Muscle of back (tissue), 11 donors: ENCODE data around the gene PLEKHM3. TPM values are rescaled to one million over a fixed set of nuclear protein-coding genes. Genes with fewer than 3 reads are reported as not detected.

Source experiments
- DNase-seq, 3 donors: peaks; one replicate each; pipeline versions ENCODE4 v3.0.0 to v3.0.0-alpha.2; 2013
- polyA plus RNA-seq, 10 donors: library from polyadenylated mRNA; unstranded; fragments of 120-200 nt; gene quantifications; one replicate each; pipeline ENCODE4 v1.2.1, GENCODE V29; 2013; ENCODE audit not compliant: insufficient read length in 10 of 10

The PLEKHM3 gene
- polyA plus RNA-seq, 10 donors, result 5.3 to 8.9 (median 7.1) TPM

GRCh38 chr2:207863345-207863744 is 162.0 kb downstream of the PLEKHM3 start:
- DNase-seq, result no peak

- DNase-seq, result no peak
Measured at GRCh38 chr2:207861789-207862188, 163.5 kb downstream of the PLEKHM3 start.

- DNase-seq, result no peak
Measured at GRCh38 chr2:207860685-207861084, 164.6 kb downstream of the PLEKHM3 start.

GRCh38 chr2:207855591-207855990 is 169.7 kb downstream of the PLEKHM3 start:
- DNase-seq, result no peak

GRCh38 chr2:207854484-207855440 is 170.6 kb downstream of the PLEKHM3 start:
- peak in 1 of 3 donors; percentile 69 for DNase-seq

GRCh38 chr2:207852791-207853190 is 172.5 kb downstream of the PLEKHM3 start:
- DNase-seq, result no peak

- DNase-seq, result no peak
Measured at GRCh38 chr2:207849443-207849842, 175.9 kb downstream of the PLEKHM3 start.

- no peak for DNase-seq
Measured at GRCh38 chr2:207848545-207848928, 176.8 kb downstream of the PLEKHM3 start.

- DNase-seq, result peak in 2 of 3 donors; percentile 10 to 26
Measured at GRCh38 chr2:207847807-207848544, 177.4 kb downstream of the PLEKHM3 start.

- no peak for DNase-seq
Measured at GRCh38 chr2:207847098-207847806, 178.1 kb downstream of the PLEKHM3 start.

- no peak for DNase-seq
Measured at GRCh38 chr2:207845202-207845864, 180.0 kb downstream of the PLEKHM3 start.

GRCh38 chr2:207844648-207845047 is 180.7 kb downstream of the PLEKHM3 start:
- DNase-seq, result no peak

- DNase-seq, result no peak
Measured at GRCh38 chr2:207840101-207840500, 185.2 kb downstream of the PLEKHM3 start.

GRCh38 chr2:207839575-207839974 is 185.8 kb downstream of the PLEKHM3 start:
- no peak for DNase-seq

- no peak for DNase-seq
Measured at GRCh38 chr2:207839028-207839427, 186.3 kb downstream of the PLEKHM3 start.

GRCh38 chr2:207836521-207837133 is 188.7 kb downstream of the PLEKHM3 start:
- DNase-seq, result peak in 1 of 3 donors; percentile 40

- no peak for DNase-seq
Measured at GRCh38 chr2:207835805-207836204, 189.5 kb downstream of the PLEKHM3 start.

- no peak for DNase-seq
Measured at GRCh38 chr2:207833251-207833751, 192.0 kb downstream of the PLEKHM3 start.

GRCh38 chr2:207831584-207832248 is 193.6 kb downstream of the PLEKHM3 start:
- no peak for DNase-seq

GRCh38 chr2:207830778-207831438 is 194.4 kb downstream of the PLEKHM3 start:
- DNase-seq, result no peak
